GM23338 (cell line): ENCODE measurements around the gene TNFAIP3. TPM values are rescaled to one million over a fixed set of nuclear protein-coding genes. Genes with fewer than 3 reads are reported as not detected.

Experiments
- ATAC-seq: fragments of 200-7000 bp; cut with Tn5 transposase; 3 replicates; pipeline ENCODE4 v1.9.1; 2020
- DNase-seq: peaks from one replicate; pipeline ENCODE4 v3.0.0-alpha.2; 2015; ENCODE audit warnings: low spot score
- H2AFZ ChIP-seq: fragments of 200-600 bp; sonication (generic); 2 replicates; pipeline ENCODE4 v1.8.0; 2016; ENCODE audit warnings: antibody characterized with exemption, mild to moderate bottlenecking, moderate library complexity
- H3F3A ChIP-seq: fragments of 200-600 bp; sonication (generic); replicated peaks from 2 replicates; pipeline ENCODE4 v1.8.0; 2017; ENCODE audit warnings: antibody characterized with exemption, mixed run types, low read depth
- H3K27ac ChIP-seq: fragments of 200-600 bp; sonication (generic); 2 replicates; pipeline ENCODE4 v1.6.1; 2016; ENCODE audit warnings: low read depth
- H3K27me3 ChIP-seq: fragments of 200-600 bp; sonication (generic); 2 replicates; pipeline ENCODE4 v1.8.0; 2016; ENCODE audit warnings: mild to moderate bottlenecking, mixed run types, moderate library complexity; ENCODE audit not compliant: insufficient read depth
- H3K36me3 ChIP-seq: fragments of 200-600 bp; sonication (generic); 2 replicates; pipeline ENCODE4 v1.8.0; 2016; ENCODE audit warnings: mild to moderate bottlenecking; ENCODE audit not compliant: insufficient read depth
- H3K4me1 ChIP-seq: fragments of 200-600 bp; sonication (generic); 2 replicates; pipeline ENCODE4 v1.8.0; 2016; ENCODE audit warnings: mild to moderate bottlenecking, moderate library complexity; ENCODE audit not compliant: insufficient read depth
- H3K4me2 ChIP-seq: fragments of 200-600 bp; sonication (generic); 2 replicates; pipeline ENCODE4 v1.7.1; 2017; ENCODE audit warnings: mixed run types
- H3K4me3 ChIP-seq: fragments of 200-600 bp; sonication (generic); 2 replicates; pipeline ENCODE4 v1.6.1; 2016; ENCODE audit warnings: mixed run types
- H3K79me2 ChIP-seq: fragments of 200-600 bp; sonication (generic); replicated peaks from 2 replicates; pipeline ENCODE4 v1.8.0; 2017; ENCODE audit warnings: mild to moderate bottlenecking; ENCODE audit not compliant: insufficient read depth
- H3K9me2 ChIP-seq: fragments of 200-600 bp; sonication (generic); 2 replicates; pipeline ENCODE4 v1.8.0; 2017; ENCODE audit not compliant: insufficient read depth
- H4K20me1 ChIP-seq: fragments of 200-600 bp; sonication (generic); replicated peaks from 2 replicates; pipeline ENCODE4 v1.8.0; 2017; ENCODE audit warnings: mild to moderate bottlenecking; ENCODE audit not compliant: insufficient read depth
- H3K27ac Mint-ChIP-seq: 2 replicates; pipeline ENCODE4 v1.8.0; 2020; ENCODE audit warnings: inconsistent platforms, mild to moderate bottlenecking, moderate library complexity, mixed read lengths
- H3K27me3 Mint-ChIP-seq: 3 replicates; pipeline ENCODE4 v1.8.0; 2022; ENCODE audit warnings: low read depth, mild to moderate bottlenecking, moderate library complexity, mixed read lengths, inconsistent platforms; ENCODE audit not compliant: insufficient read depth, poor library complexity
- H3K36me3 Mint-ChIP-seq: 3 replicates; pipeline ENCODE4 v1.8.0; 2021; ENCODE audit warnings: low read depth, mild to moderate bottlenecking, inconsistent platforms, moderate library complexity, mixed read lengths
- H3K4me1 Mint-ChIP-seq: 3 replicates; pipeline ENCODE4 v1.8.0; 2020; ENCODE audit warnings: mild to moderate bottlenecking, inconsistent platforms, mixed read lengths
- H3K4me3 Mint-ChIP-seq: 3 replicates; pipeline ENCODE4 v1.8.0; 2021; ENCODE audit warnings: moderate library complexity, mild to moderate bottlenecking, inconsistent platforms, mixed read lengths
- H3K9me3 Mint-ChIP-seq: 3 replicates; pipeline ENCODE4 v1.8.0; 2020; ENCODE audit warnings: moderate library complexity, mild to moderate bottlenecking, inconsistent platforms, mixed read lengths
- CREB1 ChIP-seq: fragments of 250-450 bp; sonication (Bioruptor Pico); IDR thresholded peaks from 2 replicates; pipeline ENCODE4 v1.5.0; 2020; ENCODE audit warnings: low read depth, mild to moderate bottlenecking, moderate library complexity
- CTCF ChIP-seq, 2 experiments: fragments of 200-600 bp in 1 of 2; sonication (generic) in 1 of 2; conservative IDR thresholded peaks; 2 replicates each; pipeline versions ENCODE4 v1.5.1 to v1.6.1; 2016 to 2017; ENCODE audit warnings: antibody characterized with exemption in 2 of 2, low read depth in 2 of 2, mild to moderate bottlenecking in 2 of 2, moderate library complexity in 1 of 2
- ETS1 ChIP-seq: IDR thresholded peaks from 2 replicates; pipeline ENCODE4 v1.6.1; 2016; ENCODE audit warnings: antibody characterized with exemption
- EZH2 ChIP-seq: fragments of 200-600 bp; sonication (generic); IDR thresholded peaks from one replicate; pipeline ENCODE4 v1.8.0; 2017; ENCODE audit warnings: antibody characterized with exemption, mild to moderate bottlenecking, low read depth; ENCODE audit not compliant: unreplicated experiment
- EZH2phosphoT487 ChIP-seq: fragments of 200-600 bp; sonication (generic); IDR thresholded peaks from one replicate; pipeline ENCODE4 v1.8.1; 2018; ENCODE audit warnings: antibody characterized with exemption; ENCODE audit not compliant: unreplicated experiment
- JUNB ChIP-seq: IDR thresholded peaks from one replicate; pipeline ENCODE4 v1.6.1; 2016; ENCODE audit warnings: antibody characterized with exemption; ENCODE audit not compliant: unreplicated experiment
- NANOG ChIP-seq: IDR thresholded peaks from 2 replicates; pipeline ENCODE4 v1.6.1; 2016; ENCODE audit warnings: antibody characterized with exemption, borderline replicate concordance
- POLR2AphosphoS5 ChIP-seq: IDR thresholded peaks from 2 replicates; pipeline ENCODE4 v1.6.1; 2016; ENCODE audit warnings: antibody characterized with exemption, low read depth
- REST ChIP-seq: IDR thresholded peaks from one replicate; pipeline ENCODE4 v1.6.1; 2018; ENCODE audit warnings: antibody characterized with exemption; ENCODE audit not compliant: unreplicated experiment
- STAT1 ChIP-seq: IDR thresholded peaks from one replicate; pipeline ENCODE4 v1.6.1; 2016; ENCODE audit warnings: antibody characterized with exemption; ENCODE audit not compliant: unreplicated experiment
- ZNF114 ChIP-seq: fragments of 250-450 bp; sonication (Bioruptor Pico); IDR thresholded peaks from 2 replicates; pipeline ENCODE4 v1.5.0; 2020; ENCODE audit warnings: mild to moderate bottlenecking, moderate library complexity
- ZNF331 ChIP-seq: fragments of 250-450 bp; sonication (Bioruptor Pico); IDR thresholded peaks from 2 replicates; pipeline ENCODE4 v1.5.0; 2020; ENCODE audit warnings: low read depth, mild to moderate bottlenecking, moderate library complexity
- ZNF462 ChIP-seq: fragments of 250-450 bp; sonication (Bioruptor Pico); IDR thresholded peaks from 2 replicates; pipeline ENCODE4 v1.5.0; 2020; ENCODE audit warnings: mild to moderate bottlenecking, moderate library complexity
- polyA plus RNA-seq: library from polyadenylated mRNA; unstranded; fragments of >200 nt; fragmentation: Nextera tagmentation; extraction: Ambion mirVana; gene quantifications from 2 replicates; pipeline ENCODE4 v1.2.1, GENCODE V29; 2016
- total RNA-seq: library from RNA; depleted of rRNA; stranded (reverse); fragments of >200 nt; shearing (Covaris generic); gene quantifications from 2 replicates; pipeline ENCODE4 v1.2.3, GENCODE V29; 2014

TNFAIP3 gene
- total and polyA plus RNA-seq, 2 experiments from 2014 or later = 2.1 to 2.3 TPM

GRCh38 chr6:137877113-137877512 lies 10.1 kb downstream of the TNFAIP3 start:
- no peaks in the 10 kb centered on the region for H3K9me3 Mint-ChIP-seq
- Histone ChIP-seq H3K27me3 (no peaks in the 10 kb centered on the region), H3K27ac (no peak overlapping the region), H3K4me3 (no peak overlapping the region), H4K20me1 (no peaks in the 10 kb centered on the region), H3K4me1 (peaks cover 26% of the 10 kb centered on the region), H3K9me2 (no peaks in the 10 kb centered on the region), H3K79me2 (no peaks in the 10 kb centered on the region), H3F3A (no peaks in the 10 kb centered on the region), H3K36me3 (0 out of 2 replicates have a peak, but pooled peaks cover 4% of the 10 kb centered on the region), H2AFZ (no peak overlapping the region), H3K4me2 (no peak overlapping the region)
- H3K4me3 Mint-ChIP-seq = no peak overlapping the region
- DNase-seq = no peak
- peaks cover 21% of the 10 kb centered on the region for H3K4me1 Mint-ChIP-seq
- no peak for ATAC-seq
- H3K27ac Mint-ChIP-seq = no peak overlapping the region
- H3K27me3 Mint-ChIP-seq = peaks cover 12% of the 10 kb centered on the region
- TF ChIP-seq ZNF462 (CRISPR knock-in tag) (no peak), ETS1 (no peak), ZNF331 (CRISPR knock-in tag) (no peak), CTCF (conservative IDR thresholded peaks at IDR 0.05; ENCODE audit: low read depth in 2 of 2) (no peak), JUNB (no peak), CREB1 (CRISPR knock-in tag) (no peak), STAT1 (no peak), EZH2 (no peak), REST (no peak), POLR2AphosphoS5 (no peak), EZH2phosphoT487 (no peak), NANOG (no peak), ZNF114 (CRISPR knock-in tag) (no peak)
- H3K36me3 Mint-ChIP-seq = 0 out of 3 replicates have a peak, but pooled peaks cover 3% of the 10 kb centered on the region
